ENCODE data around the gene GREM2. TPM values are rescaled to one million over a fixed set of nuclear protein-coding genes. Genes with fewer than 3 reads are reported as not detected.

GREM2 gene
- total RNA-seq: 0.95 and 1.1 TPM in 2 replicates

- intact Hi-C loops (cut with micrococcal nuclease): loop anchor here (1.0 to 10.0 kb wide), 4 partner anchors 36 to 903 kb away; partner anchors contain the start of gene FH
These were observed at the start of gene GREM2 for GRCh38 chr1:240611619-240612480. TSS of gene GREM2 (minus strand) at chr1:240612155. CDS start at chr1:240493475, 118,680 bp downstream.

GRCh38 chr1:240658312-240658960 is 46.5 kb upstream of the GREM2 start:
- intact Hi-C loops (cut with micrococcal nuclease): no loop called here

- intact Hi-C loops (cut with micrococcal nuclease): no loop called here
These were observed 44.6 kb upstream of the GREM2 start for GRCh38 chr1:240656531-240656930.

GRCh38 chr1:240652961-240653409 is 41.0 kb upstream of the GREM2 start:
- intact Hi-C loops (cut with micrococcal nuclease): no loop called here

GRCh38 chr1:240652549-240652948 is 40.6 kb upstream of the GREM2 start:
- intact Hi-C loops (cut with micrococcal nuclease): no loop called here

GRCh38 chr1:240650877-240651276 is 38.9 kb upstream of the GREM2 start:
- intact Hi-C loops (cut with micrococcal nuclease): no loop called here

GRCh38 chr1:240649733-240650721 is 38.1 kb upstream of the GREM2 start:
- intact Hi-C loops (cut with micrococcal nuclease): no loop called here

- intact Hi-C loops (cut with micrococcal nuclease): no loop called here
These were observed 34.8 kb upstream of the GREM2 start for GRCh38 chr1:240646571-240647240.

GRCh38 chr1:240644732-240645131 is 32.8 kb upstream of the GREM2 start:
- intact Hi-C loops (cut with micrococcal nuclease): no loop called here

- intact Hi-C loops (cut with micrococcal nuclease): no loop called here
These were observed 23.7 kb upstream of the GREM2 start for GRCh38 chr1:240635466-240636256.

- intact Hi-C loops (cut with micrococcal nuclease): no loop called here
These were observed 18.5 kb upstream of the GREM2 start for GRCh38 chr1:240630409-240630808.

- intact Hi-C loops (cut with micrococcal nuclease): no loop called here
These were observed 9.3 kb upstream of the GREM2 start for GRCh38 chr1:240621249-240621648.

GRCh38 chr1:240619906-240620621 is 8.1 kb upstream of the GREM2 start:
- intact Hi-C loops (cut with micrococcal nuclease): loop anchor here (10.0 kb wide), 1 partner anchor 895 kb away; the partner anchor contains the start of gene FH

GRCh38 chr1:240619357-240619756 is 7.4 kb upstream of the GREM2 start:
- intact Hi-C loops (cut with micrococcal nuclease): loop anchor here (10.0 kb wide), 1 partner anchor 895 kb away; the partner anchor contains the start of gene FH

GRCh38 chr1:240618946-240619345 is 7.0 kb upstream of the GREM2 start:
- intact Hi-C loops (cut with micrococcal nuclease): loop anchor here (10.0 kb wide), 1 partner anchor 896 kb away; the partner anchor contains the start of gene FH

- intact Hi-C loops (cut with micrococcal nuclease): loop anchor here (10.0 kb wide), 1 partner anchor 899 kb away; the partner anchor contains the start of gene FH
These were observed 4.1 kb upstream of the GREM2 start for GRCh38 chr1:240616018-240616417.

- intact Hi-C loops (cut with micrococcal nuclease): loop anchor here (1.0 to 10.0 kb wide), 4 partner anchors 74 to 901 kb away; partner anchors contain the start of gene FH
These were observed 1.6 kb upstream of the GREM2 start for GRCh38 chr1:240613356-240614142.

GRCh38 chr1:240612811-240613210 is 856 bp upstream of the GREM2 start:
- intact Hi-C loops (cut with micrococcal nuclease): loop anchor here (1.0 to 10.0 kb wide), 5 partner anchors 37 to 902 kb away; partner anchors contain the start of gene FH

Data from T-helper 1 cell treated with Interleukin-12 subunit alpha and Interleukin-12 subunit beta and Interleukin-4 antibody, amounts not matched to agents 30 ng/mL and 1 ng/mL, for 36 hours (primary cell).